Stimulated activated CD4-positive, alpha-beta T cell treated with anti-CD3 and anti-CD28 coated beads, Interleukin-12 subunit alpha, Interleukin-12 subunit beta, amount 100 ng/mL, for 24 hours (primary cell): Measurements from ENCODE around the gene ATP9A.

ENCODE experiments used
- DNase-seq, 2 experiments: peaks; one replicate each; pipeline ENCODE4 v3.0.0-alpha.2; 2020; ENCODE audit warnings: low read depth in 2 of 2

ATP9A gene

GRCh38 chr20:51628533-51629398 is 139.4 kb downstream of the ATP9A start:
- DNase-seq, result no peak

- DNase-seq, result no peak
Measured at GRCh38 chr20:51627586-51627985, 140.6 kb downstream of the ATP9A start.

- DNase-seq, result no peak
Measured at GRCh38 chr20:51625105-51625504, 143.1 kb downstream of the ATP9A start.

- peak; percentile 32 to 68 for DNase-seq
Measured at GRCh38 chr20:51624157-51624731, 143.9 kb downstream of the ATP9A start.

GRCh38 chr20:51623255-51623654 is 144.9 kb downstream of the ATP9A start:
- no peak for DNase-seq

- no peak for DNase-seq
Measured at GRCh38 chr20:51622004-51622874, 146.0 kb downstream of the ATP9A start.

GRCh38 chr20:51620432-51620831 is 147.8 kb downstream of the ATP9A start:
- DNase-seq, result no peak

GRCh38 chr20:51616060-51616459 is 152.1 kb downstream of the ATP9A start:
- DNase-seq, result no peak

GRCh38 chr20:51614687-51615086 is 153.5 kb downstream of the ATP9A start:
- no peak for DNase-seq

- DNase-seq, result no peak
Measured at GRCh38 chr20:51613580-51613979, 154.6 kb downstream of the ATP9A start.

GRCh38 chr20:51612896-51613295 is 155.3 kb downstream of the ATP9A start:
- DNase-seq, result no peak

GRCh38 chr20:51611625-51611890 is 156.6 kb downstream of the ATP9A start:
- DNase-seq, result no peak

- DNase-seq, result no peak
Measured at GRCh38 chr20:51610761-51611624, 157.2 kb downstream of the ATP9A start.

- DNase-seq, result no peak
Measured at GRCh38 chr20:51610111-51610510, 158.1 kb downstream of the ATP9A start.

GRCh38 chr20:51609251-51609650 is 158.9 kb downstream of the ATP9A start:
- no peak for DNase-seq

- DNase-seq, result no peak
Measured at GRCh38 chr20:51608061-51608460, 160.1 kb downstream of the ATP9A start.

GRCh38 chr20:51607170-51607569 is 161.0 kb downstream of the ATP9A start:
- no peak for DNase-seq

- DNase-seq, result no peak
Measured at GRCh38 chr20:51604851-51605250, 163.3 kb downstream of the ATP9A start.

GRCh38 chr20:51602131-51602530 is 166.1 kb downstream of the ATP9A start:
- no peak for DNase-seq

- no peak for DNase-seq
Measured at GRCh38 chr20:51600950-51601349, 167.2 kb downstream of the ATP9A start.

- DNase-seq, result no peak
Measured at GRCh38 chr20:51600016-51600420, 168.2 kb downstream of the ATP9A start.

GRCh38 chr20:51598556-51598955 is 169.6 kb downstream of the ATP9A start:
- no peak for DNase-seq
